ENCODE results near the gene KIF16B.
"Not testable (repeated sequence)": the region's sequence is repeated elsewhere in the genome, so short reads cannot be mapped to it uniquely, and the experiment has no call there.

KIF16B gene

DNA sequence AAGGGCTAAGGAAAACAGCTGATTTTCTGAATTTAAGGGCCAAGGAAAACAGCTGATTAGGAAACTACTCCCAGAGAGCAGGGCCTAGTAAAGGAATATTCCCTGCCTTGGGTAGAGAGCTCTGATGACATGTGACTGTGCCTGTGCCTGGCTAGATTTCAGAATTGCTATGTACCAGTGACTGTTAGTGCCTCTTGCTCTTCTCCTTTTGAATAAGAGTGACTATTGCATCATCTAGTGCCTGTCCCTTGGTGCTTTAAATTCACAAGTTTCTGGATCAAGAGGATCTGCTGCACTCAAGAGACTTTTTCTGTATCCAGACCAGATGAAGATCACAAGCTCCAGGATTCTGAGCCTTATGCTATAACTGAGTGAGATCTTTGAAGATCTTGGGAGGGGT, 332.9 kb downstream of the KIF16B start:
- DNase-seq: no peak

GRCh38 chr20:16236589-16237241, 336.5 kb downstream of the KIF16B start:
- no peak for DNase-seq

GRCh38 chr20:16230402-16230801, 342.8 kb downstream of the KIF16B start:
- DNase-seq: no peak

- no peak for DNase-seq
Measured at GRCh38 chr20:16229813-16230212, 343.4 kb downstream of the KIF16B start.

DNA sequence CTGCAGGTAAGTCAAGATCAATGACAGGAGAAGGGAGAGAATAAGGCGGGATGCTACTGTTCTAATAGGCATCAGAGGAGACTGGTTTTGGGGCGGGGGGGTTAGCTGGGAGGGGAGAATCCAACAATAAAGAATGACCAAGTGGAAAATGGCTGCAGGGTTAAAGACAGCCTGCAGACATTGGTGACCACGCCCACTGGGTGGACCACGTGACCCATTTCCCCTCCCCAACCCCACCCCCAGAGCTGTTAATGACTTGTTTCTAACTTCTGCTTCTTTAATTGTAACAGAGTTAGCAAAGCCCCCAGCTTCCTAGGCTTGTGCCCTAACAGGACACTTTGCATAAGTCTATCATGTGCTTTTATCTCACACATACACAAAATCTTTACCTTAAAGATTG, 344.5 kb downstream of the KIF16B start:
- DNase-seq: no peak

GRCh38 chr20:16226961-16227360, 346.3 kb downstream of the KIF16B start:
- not testable (repeated sequence) for DNase-seq

DNA sequence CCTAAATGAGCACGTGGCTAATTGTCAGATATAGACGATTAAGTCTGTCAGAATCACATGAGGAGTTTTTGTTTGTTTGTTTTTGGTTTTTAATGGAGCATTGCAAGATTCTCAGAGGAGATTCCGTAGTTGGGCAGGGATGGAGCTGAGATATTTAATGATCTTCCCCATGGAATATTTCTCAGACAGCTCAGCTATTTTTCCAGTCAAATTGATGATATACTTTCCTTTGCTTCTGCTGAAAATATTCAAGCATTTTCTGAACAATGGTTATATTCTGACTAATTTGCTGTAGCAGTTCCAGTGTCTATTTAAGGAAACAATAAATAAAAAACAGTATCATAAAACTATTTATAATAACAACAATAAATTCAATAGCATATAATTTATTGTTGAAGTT, 348.4 kb downstream of the KIF16B start:
- no peak for DNase-seq

DNA sequence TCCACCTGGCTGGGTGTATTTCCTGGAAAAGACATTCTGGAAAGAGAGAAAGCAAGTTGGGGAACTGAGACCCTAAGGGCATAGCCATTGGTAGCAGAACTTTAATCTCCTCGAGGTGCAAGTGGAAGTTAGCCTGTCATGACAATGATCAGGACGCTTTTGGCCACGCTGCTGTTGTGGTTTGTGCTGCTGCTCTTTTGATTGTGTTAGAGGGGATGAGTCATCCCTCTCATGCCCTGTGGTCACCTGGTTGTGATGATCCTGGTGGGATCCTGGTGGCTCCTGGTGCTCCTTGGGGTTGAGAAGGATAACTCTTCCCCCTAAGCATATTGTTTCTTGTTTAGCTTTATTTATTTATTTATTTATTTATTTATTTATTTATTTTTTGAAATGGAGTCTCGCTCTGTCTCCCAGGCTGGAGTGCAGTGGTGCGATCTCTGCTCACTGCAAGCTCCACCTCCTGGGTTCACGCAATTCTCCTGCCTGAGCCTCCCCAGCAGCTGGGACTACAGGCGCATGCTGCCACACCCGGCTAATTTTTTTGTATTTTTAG, 350.3 kb downstream of the KIF16B start:
- no peak for DNase-seq
